Measurements from ENCODE around the gene PHF24. TPM values are rescaled to one million over a fixed set of nuclear protein-coding genes. Genes with fewer than 3 reads are reported as not detected.

The PHF24 gene
- total RNA-seq, 1 donor from 2014 or later = not detected

DNA sequence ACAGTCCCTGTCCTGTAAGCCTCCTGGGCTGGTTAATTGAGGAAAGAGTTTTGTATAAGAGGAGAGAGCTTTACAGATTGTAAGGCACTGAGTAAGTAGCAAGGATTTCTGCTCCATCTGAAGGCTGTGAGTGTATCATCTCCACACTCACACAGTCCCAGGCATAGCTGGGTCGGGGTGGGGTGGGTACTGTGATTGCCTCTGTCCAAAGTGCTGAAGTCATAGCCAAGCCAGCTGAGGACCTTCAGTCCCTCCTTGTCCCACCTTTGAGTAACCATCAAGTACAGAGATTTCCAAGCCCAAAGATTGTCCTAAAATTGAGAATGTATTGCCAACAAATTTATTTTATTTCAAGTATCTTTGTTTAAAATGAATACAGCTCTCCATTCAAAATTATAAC lies 26.0 kb downstream of the PHF24 start:
- peak; percentile 56 for DNase-seq

DNA sequence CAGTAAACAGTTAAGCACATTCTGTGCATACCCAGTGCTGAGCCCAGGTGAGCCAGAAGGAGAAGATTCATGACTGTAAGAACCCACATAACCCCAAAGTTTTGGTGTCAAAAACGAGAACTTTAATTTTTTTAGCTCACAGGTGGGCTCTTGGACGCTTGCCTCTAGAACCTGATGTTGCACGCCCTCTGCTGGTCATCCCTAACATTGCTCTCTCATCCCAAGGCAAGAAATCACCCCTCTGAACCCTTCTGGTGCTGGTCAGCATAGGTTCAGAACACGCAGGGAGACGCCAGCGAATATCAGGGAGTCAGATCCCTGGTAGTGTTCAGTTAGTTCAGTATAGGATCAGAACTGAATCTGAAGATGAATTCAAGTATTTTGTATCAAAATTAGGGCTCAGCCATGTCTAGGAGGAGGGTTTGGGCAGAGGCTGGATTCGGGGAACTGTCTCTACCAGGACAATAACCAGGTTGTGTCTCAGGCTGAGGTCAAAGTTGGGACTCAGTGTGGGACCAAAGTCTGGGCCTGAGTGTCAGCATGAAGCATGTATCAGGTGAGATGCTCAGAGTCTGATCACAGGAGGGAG lies 27.3 kb downstream of the PHF24 start:
- DNase-seq = peak; percentile 90

GRCh38 chr9:34986540-34987047 lies 28.5 kb downstream of the PHF24 start:
- DNase-seq = peak; percentile 57

GRCh38 chr9:34987160-34987901 lies 29.2 kb downstream of the PHF24 start:
- no peak for DNase-seq

DNA sequence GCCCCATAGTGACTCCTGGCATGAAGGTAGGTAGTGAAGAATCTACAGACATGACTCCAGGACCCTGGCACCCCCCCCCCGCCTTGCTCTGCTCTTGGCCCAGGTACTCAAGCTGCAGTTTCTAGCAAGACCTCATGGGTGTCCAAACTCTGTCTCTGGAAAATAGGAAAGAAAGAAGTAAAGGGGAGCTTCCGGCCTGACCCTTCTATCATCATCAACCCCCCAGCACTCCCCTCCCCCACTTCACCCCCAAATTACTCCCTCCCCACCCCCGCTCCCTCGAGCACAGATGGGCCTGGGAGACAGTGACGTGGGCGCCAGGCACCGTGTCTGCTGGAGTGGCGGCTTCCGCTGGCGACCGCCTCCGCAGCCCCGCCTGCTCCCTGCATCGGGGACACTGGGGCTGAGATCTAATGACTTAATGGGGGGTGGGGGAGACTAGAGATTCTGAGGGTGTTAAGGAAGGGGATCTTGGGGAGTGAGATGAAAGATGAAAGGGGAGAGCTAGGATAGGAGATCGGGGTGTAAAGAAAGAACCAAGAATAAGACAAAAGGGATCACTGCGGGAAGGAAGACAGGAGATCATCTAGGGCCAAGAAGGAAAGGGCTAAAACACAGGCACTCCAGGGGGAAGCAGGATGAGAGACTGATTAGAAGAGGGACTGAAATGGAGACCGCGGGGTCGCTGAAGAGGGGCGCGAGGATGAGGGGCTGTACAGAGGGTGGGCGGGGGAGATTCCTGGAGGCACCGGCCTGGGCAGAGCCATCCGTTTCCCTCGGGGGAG lies 30.3 kb downstream of the PHF24 start:
- DNase-seq = peak; percentile 21

- DNase-seq = peak; percentile 100
Measured at GRCh38 chr9:34989003-34989945, 31.2 kb downstream of the PHF24 start, which contains the start of gene DNAJB5. Gene DNAJB5, plus strand, starts transcription at chr9:34989745. Its CDS starts 886 bp downstream, at chr9:34990631.

DNA sequence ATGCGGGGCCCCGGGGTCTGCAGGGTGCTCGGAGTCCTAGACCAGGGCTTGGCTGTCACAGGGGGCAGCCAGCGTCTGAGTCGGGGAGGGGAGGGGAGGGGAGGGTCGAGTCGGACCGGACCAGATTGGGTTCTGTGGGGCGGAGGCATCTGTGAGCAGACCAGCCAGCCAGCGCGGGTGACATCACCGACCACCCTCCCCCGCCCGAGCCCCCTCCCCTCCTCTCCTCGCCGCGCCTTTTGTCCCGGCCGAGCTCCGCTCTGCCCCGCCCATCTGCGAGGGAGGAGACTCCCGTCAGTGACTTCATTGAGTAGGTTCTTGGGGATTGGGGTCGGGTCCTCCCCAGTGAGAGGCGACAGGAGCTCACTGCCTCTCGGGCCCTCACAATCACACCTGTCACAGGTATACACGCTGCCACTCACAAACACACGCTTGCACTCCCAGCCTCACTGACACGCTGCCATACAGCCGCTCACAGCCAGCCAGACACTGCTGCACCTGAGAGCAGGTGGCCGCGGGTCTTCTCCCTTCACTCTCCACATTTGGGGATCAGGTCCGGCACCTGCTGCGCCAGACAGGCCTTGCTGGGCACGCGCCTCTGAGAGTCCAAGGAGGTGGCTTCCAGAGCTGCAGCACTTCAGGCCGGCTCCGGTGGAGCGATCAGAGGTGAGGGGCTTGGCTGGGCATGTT lies 32.0 kb downstream of the PHF24 start:
- DNase-seq = peak; percentile 67

DNA sequence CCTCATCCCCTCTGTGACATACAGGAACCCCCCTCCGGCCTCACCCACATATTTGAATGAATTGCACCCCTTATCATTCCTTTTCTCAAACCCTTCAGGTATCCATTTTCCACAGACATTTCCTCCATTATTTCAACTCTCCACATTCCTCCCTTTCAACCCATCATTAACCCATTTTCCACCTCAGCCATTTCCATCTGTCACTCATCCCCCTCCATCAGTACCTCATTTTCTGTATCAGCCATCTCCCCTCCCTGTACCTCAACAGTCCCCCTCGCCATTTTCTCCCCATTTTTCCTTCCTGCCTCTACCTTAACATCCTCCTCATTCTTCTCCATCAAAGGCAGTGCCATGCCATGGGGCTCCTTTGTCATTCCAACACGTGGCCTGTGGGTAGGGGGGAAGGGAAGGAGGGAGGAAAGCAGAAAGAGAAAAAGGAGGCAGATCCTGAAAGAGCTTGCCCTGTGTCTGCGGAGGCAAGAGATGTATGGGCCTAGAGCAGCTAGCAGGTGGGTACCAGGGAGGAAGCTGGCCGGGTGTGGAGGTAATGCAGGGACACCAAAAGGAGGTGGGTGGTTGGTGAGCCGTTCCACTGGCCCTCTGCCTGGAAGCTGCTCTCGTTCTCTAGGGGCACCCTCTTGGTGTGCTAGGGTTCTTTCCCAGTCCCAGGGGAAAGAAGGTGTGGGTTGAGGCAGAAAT lies 33.0 kb downstream of the PHF24 start:
- DNase-seq = no peak

DNA sequence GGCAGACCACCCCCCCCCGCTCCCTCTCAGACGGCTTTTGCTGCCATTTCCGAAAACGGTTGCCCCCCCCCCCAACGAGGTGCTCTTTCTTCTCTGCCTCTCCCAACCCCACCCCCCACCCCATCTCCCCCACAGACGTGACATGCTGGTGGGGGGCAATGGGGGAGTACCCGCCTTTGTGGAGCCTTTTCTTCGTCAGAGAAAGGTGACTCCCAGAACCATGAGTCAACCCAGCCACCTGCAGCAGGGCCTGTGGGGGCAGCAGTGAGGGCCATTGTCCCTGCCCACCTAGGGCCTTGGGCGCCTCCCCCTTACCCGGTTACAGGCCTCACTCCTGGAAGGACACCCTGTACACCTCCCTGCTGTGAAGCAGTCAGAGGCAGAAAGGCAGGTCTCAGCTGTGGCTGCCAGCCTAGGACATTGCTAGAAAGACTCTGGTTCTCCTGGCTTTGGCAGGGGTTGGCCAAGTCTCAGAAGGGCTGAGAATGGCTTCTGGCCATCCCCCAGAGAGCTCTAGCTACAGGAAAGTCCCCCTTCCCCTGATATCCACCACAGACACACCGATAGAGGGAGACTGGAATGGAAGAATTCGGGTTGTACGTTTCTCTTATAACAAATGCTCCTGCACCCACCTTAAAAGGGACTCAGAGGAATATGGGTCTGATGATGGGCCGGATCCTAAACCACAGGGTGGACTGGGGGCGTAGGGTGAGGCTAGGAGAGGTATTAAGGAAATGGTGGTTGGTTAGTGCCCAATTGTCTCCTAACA lies 33.7 kb downstream of the PHF24 start:
- peak; percentile 22 for DNase-seq

GRCh38 chr9:34992376-34992951 lies 34.4 kb downstream of the PHF24 start:
- DNase-seq = peak; percentile 87

DNA sequence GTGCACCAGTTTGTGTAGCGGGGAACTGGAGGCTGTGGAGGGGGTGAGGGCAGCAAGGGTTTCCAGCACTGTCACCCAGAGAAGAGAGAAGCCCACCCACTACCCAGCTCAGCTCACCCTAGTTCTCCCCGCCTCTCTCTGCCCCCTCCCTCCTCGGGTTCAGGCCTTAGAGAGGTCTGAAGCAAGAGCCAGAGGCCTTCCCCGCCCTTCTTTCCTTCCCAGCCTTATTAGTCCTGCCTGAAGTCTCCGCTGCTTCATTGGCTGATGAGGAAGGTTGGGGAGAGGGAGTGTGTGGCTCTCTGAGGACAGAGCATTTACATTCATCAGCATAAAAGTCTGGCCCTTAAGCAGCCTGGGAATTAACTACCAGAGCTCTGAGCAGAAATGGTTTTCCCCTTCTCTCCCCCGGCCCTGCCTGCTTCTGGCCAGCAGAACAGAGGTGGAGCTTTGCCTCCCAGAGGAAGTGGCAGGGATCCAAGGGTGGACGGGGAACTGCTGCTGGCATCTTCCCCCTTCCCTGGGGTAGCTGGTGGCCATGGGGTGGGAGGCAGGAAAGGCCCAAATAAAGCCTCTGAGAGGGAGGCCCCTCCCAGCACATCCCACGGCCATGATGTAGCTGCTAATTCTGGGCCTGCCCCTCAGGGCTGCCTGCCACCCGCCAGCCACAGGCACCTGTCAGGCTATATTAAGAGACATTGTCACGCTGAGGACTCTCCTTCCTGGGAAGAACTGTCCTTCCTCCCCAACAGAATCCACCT lies 35.6 kb downstream of the PHF24 start:
- peak; percentile 42 for DNase-seq

GRCh38 chr9:34994260-34994899 lies 36.3 kb downstream of the PHF24 start:
- peak; percentile 69 for DNase-seq

DNA sequence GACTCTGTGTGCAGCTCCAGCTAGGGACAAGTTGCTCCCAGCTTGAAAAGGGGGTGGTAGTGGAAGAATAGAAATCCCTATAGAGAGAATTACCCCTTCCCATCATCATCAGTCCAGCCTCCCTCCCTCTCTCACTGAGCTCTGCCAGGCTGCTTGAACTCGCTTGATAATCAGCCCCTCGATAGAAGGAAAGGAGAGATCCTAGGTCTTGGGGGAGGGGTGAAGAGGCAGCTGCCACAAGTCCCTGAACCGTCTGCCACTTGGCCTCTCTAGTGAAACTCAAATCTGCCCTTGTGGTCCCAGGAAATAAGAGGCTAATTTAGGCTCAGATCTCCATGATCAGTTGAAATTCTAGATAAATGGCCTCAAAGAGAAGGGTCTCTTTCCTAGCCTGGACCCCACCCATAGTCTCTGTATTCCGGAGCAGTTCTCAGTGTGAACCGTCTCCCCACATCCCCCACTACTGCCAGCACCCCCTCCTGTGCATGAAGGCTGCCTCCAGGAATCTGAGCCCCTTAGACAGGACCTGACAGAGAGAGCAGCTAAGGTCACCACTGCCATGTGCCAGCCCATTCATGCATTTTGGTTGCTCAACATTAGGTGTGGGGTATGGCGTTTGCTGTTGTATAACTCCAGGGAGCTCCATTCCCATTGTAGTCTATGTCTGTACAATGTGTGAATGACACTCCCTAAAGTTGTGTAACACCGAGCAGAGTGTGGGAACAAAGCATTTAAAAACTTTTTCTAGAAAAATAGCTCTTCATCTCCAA lies 37.0 kb downstream of the PHF24 start:
- peak; percentile 27 for DNase-seq

GRCh38 chr9:34995670-34996060 lies 37.6 kb downstream of the PHF24 start:
- peak; percentile 24 for DNase-seq

DNA sequence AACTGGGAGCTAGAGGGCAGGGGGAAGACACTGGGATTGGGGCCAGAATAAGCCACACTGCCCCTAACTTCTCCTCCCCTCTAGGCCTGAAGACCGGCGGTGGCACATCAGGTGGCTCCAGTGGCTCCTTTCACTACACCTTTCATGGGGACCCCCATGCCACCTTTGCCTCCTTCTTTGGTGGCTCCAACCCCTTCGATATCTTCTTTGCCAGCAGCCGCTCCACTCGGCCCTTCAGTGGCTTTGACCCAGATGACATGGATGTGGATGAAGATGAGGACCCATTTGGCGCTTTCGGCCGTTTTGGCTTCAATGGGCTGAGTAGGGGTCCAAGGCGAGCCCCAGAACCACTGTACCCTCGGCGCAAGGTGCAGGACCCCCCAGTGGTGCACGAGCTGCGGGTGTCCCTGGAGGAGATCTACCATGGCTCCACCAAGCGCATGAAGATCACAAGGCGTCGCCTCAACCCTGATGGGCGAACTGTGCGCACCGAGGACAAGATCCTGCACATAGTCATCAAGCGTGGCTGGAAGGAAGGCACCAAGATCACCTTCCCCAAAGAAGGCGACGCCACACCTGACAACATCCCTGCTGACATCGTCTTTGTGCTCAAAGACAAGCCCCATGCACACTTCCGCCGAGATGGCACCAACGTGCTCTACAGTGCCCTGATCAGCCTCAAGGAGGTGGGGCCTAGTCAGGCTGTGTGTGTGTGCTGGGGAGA lies 38.3 kb downstream of the PHF24 start:
- DNase-seq = no peak

DNA sequence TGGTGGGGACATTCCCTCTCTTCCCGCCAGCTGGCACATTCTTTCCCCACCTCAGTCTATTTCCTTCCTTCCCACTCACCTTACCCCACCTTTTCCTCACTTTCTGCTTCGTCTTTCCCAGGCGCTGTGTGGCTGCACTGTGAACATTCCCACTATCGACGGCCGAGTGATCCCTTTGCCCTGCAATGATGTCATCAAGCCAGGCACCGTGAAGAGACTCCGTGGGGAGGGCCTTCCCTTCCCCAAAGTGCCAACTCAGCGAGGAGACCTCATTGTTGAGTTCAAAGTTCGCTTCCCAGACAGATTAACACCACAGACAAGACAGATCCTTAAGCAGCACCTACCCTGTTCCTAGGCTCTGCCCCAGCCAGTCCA lies 38.8 kb downstream of the PHF24 start:
- no peak for DNase-seq

GRCh38 chr9:34997379-34997781 lies 39.3 kb downstream of the PHF24 start:
- no peak for DNase-seq

Measured in dermis blood vessel endothelial cell (primary cell).